DMS79 treated with DMSO at 0.1 percent for 48 hours (cell line): ENCODE results near the gene EIF4E3.
A peak's percentile ranks its signal among the peaks of the same experiment; 100 is the strongest.

ENCODE experiments used
- DNase-seq: peaks from one replicate; lab custom pipeline; 2025; lab: John Stamatoyannopoulos, UW

EIF4E3 gene

GRCh38 chr3:71689291-71689690 is 35.9 kb downstream of the EIF4E3 start:
- no peak for DNase-seq

GRCh38 chr3:71688121-71688520 is 37.1 kb downstream of the EIF4E3 start:
- no peak for DNase-seq

DNA sequence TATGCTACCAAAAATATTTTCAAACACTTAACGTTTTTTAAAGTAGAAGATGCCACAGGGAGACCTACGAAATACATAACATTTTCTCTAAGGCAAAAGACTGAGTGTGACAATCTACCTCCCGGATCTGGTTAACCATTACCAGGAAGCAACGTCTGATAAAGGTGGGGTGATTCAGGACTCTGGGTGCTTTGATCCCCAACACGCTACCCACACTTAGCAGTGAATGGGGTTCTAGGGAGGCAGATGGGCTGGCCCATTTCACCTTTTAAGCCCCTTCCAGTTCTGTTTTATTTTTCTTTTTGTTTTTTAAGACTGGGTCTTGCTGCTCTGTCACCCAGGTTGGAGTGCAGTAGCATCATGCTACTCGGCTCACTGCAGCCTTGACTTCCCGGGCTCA is 39.5 kb downstream of the EIF4E3 start:
- DNase-seq: no peak

DNA sequence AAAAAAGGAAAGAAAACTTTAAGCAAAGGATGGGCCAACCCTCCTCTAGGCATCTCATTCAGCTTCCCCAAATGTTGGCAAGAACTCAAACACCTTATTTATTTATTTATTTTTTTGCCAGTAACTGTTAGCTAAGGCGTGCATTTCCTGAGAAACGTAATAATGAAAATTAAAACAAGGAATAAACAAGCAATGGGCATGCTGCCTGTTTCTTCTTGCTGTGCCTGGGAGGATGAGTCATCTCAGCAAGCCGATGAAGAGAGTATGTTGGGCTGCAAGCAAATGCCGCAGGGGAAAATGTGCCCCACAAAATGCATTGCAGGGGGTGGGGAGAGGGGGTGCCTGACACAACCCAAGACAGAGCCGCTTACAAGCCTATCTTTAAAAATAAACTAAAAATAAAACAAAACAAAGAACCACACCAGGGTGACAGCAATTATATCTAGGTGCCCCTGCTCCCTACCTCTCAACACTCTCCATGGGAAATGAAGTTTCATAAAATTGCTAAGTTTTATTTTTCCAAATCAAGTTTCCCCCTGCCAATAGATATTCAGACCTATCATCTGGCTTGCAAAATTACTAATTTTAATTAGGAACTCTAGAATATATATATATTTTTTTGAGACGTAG is 40.3 kb downstream of the EIF4E3 start:
- DNase-seq: no peak

DNA sequence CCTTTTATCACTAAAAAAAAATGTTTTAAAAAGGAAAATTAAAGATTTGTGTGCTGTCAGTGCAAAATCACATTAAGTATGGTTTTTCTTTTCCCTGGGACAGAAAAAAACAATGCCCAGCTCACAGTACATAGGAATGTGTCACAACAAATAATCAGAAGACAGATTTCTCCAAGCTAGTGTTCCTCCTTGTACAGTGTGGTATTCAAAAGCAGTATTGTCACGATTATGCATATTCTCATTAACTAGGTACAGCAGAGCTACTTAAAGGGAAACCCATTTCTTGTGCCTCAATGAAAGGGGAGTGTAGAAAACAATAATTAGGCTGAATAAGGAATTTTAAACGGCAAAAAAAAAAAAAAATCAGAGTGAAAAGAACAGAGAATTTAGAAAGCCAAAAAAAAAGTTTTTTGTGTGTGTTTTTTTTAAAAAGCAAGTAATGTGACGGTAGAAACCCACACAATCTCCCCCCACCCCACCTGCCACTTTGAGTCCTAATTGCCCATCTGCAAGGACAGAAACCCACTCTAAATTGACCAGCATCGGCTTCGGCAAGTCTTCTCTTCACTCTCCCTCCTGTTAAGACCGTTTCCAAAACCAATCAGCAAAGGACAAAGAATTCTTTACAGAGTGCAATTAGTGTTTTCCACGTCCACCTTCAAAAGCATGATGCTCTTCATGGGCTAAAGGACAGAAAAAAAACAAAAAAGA is 41.0 kb downstream of the EIF4E3 start:
- DNase-seq: no peak

GRCh38 chr3:71681224-71681668 is 44.0 kb downstream of the EIF4E3 start:
- DNase-seq: no peak

GRCh38 chr3:71680603-71681002 is 44.6 kb downstream of the EIF4E3 start:
- no peak for DNase-seq

- DNase-seq: no peak
These were observed 48.3 kb downstream of the EIF4E3 start for GRCh38 chr3:71676931-71677330.

DNA sequence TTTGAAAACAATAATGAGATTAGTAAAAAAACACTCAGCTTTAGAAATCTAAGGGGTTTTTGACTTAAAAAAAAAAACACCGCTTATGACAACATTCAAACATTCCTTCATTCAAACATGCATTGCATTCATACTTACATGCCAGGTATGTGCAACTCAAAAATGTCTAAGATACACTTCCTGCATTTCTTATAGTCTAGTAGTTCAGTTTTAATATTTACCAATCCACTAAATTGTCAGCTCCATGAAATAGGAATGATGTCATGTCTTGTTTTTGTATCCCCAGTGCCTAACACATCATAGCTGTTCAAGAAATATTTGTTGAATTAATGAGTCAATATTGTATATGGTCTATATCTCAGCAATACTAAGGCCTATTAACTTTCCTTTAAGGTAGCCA is 51.7 kb downstream of the EIF4E3 start:
- DNase-seq: no peak

- no peak for DNase-seq
These were observed 52.4 kb downstream of the EIF4E3 start for GRCh38 chr3:71672807-71673206.

DNA sequence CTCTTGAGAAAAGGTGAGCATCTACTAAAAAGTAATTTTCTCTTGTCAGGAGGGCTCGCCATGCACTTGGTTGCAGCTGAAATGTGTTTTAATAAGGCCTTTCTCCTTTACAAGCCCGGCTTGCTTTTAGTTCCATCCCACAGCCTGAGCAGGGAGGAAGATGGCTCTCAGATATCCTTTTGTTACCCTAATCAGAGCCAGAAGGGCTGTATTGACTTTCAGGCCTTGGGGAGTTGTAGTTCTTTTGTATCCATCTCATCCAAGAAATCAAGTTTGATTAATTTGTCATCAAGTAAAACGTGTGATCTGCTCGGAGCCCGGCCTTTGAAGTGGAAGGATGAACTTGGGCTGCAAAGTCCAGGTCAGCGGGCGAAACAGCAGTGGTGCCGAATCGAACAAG is 52.9 kb downstream of the EIF4E3 start:
- DNase-seq: no peak

- no peak for DNase-seq
These were observed 53.9 kb downstream of the EIF4E3 start for GRCh38 chr3:71671216-71671845.

DNA sequence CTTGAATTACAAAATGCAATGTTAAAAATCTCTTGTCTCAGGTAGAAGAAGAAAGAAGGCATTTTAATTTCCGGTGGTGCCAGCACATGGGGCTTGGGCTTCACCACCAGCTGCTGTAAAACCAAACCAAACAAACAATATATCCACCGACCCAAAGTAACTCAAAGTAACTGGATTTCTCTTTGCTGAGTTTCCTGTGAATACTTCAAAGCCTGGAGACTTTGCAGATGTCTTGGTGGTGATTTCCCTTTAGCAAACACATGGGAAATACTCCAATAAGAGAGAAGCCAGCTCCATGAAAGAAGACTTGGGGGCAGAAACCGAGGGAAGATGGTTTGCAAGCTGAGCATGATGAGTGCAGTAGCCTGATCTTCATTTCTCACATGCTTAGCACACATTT is 62.6 kb downstream of the EIF4E3 start:
- DNase-seq: no peak

- no peak for DNase-seq
These were observed 63.1 kb downstream of the EIF4E3 start for GRCh38 chr3:71662056-71662455.

GRCh38 chr3:71659864-71660591 is 65.2 kb downstream of the EIF4E3 start:
- no peak for DNase-seq

- peak; percentile 16 for DNase-seq
These were observed 67.2 kb downstream of the EIF4E3 start for GRCh38 chr3:71657831-71658530.

GRCh38 chr3:71655061-71655460 is 70.1 kb downstream of the EIF4E3 start:
- DNase-seq: no peak

- DNase-seq: no peak
These were observed 71.8 kb downstream of the EIF4E3 start for GRCh38 chr3:71653414-71653807.

DNA sequence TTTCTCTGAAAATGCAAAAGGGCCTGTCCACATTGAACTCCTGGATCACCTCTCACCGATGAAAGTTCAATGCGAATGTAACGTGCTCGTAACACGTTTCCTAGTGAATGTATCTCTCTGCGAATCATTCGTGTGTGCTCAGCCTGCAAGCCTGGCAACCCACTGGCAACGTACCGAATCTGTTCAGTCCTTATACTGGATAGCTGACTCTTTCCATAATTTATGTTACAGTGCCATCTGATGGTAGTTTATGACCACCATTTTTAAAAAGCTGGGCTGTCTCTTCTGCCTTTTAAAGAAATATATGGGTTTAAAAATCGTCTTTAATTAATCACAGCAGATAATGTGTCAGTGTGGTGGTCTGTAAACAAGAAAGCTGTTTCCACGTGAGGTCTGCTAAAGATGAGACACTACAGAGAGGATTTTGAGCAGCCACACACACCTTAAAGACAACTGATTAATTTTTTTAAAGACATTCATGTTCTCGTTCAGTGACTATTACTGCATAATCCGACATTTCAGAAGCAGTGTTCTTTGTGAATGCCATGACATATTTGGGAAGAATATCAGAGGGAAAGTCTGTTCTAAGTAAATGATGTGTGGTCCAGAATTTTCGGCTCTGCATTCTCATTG is 72.3 kb downstream of the EIF4E3 start:
- no peak for DNase-seq

GRCh38 chr3:71651625-71652024 is 73.6 kb downstream of the EIF4E3 start:
- no peak for DNase-seq

GRCh38 chr3:71650372-71650771 is 74.8 kb downstream of the EIF4E3 start:
- DNase-seq: no peak

- DNase-seq: no peak
These were observed 75.4 kb downstream of the EIF4E3 start for GRCh38 chr3:71649757-71650156.
